Liver (tissue), 9 donors: ENCODE data around the gene DCAF4. TPM values are rescaled to one million over a fixed set of nuclear protein-coding genes. Genes with fewer than 3 reads are reported as not detected.

Experiments used
- DNase-seq: peaks from one replicate; pipeline ENCODE4 v3.0.0-alpha.2; 2017; ENCODE audit warnings: low spot score
- H3K27ac ChIP-seq, 2 donors: one replicate each; pipeline ENCODE4 v1.7.0; 2013; ENCODE audit warnings: inconsistent platforms in 2 of 2, low read length in 2 of 2, control low read depth in 1 of 2, low read depth in 1 of 2, mild to moderate bottlenecking in 1 of 2
- H3K27me3 ChIP-seq, 4 donors: one replicate each; pipeline versions ENCODE4 v1.6.1 to v1.7.0; 2013; ENCODE audit warnings: low read length in 3 of 4, inconsistent platforms in 1 of 4, mild to moderate bottlenecking in 1 of 4, moderate library complexity in 1 of 4; ENCODE audit not compliant: control insufficient read depth in 4 of 4, insufficient read depth in 4 of 4
- H3K36me3 ChIP-seq, 4 donors: one replicate each; pipeline versions ENCODE4 v1.6.1 to v1.7.0; 2013; ENCODE audit warnings: low read length in 3 of 4, mild to moderate bottlenecking in 3 of 4, low read depth in 1 of 4, moderate library complexity in 1 of 4; ENCODE audit not compliant: control insufficient read depth in 4 of 4, insufficient read depth in 3 of 4
- H3K4me1 ChIP-seq, 4 donors: one replicate each; pipeline versions ENCODE4 v1.6.1 to v1.7.0; 2013; ENCODE audit warnings: low read length in 3 of 4, mild to moderate bottlenecking in 3 of 4, moderate library complexity in 1 of 4; ENCODE audit not compliant: control insufficient read depth in 4 of 4, insufficient read depth in 4 of 4
- H3K4me3 ChIP-seq, 3 donors: one replicate each; pipeline versions ENCODE4 v1.6.1 to v1.7.0; 2013; ENCODE audit warnings: low read length in 3 of 3, control low read depth in 1 of 3, low read depth in 1 of 3, mild to moderate bottlenecking in 1 of 3
- H3K9ac ChIP-seq, 2 donors: one replicate each; pipeline ENCODE4 v1.7.0; 2013; ENCODE audit warnings: low read length in 2 of 2, mild to moderate bottlenecking in 2 of 2, moderate library complexity in 2 of 2, control low read depth in 1 of 2, low read depth in 1 of 2
- H3K9me3 ChIP-seq, 4 donors: one replicate each; pipeline versions ENCODE4 v1.6.1 to v1.7.0; 2013; ENCODE audit warnings: low read length in 3 of 4; ENCODE audit not compliant: control insufficient read depth in 4 of 4
- CTCF ChIP-seq: fragments of 150-350 bp; IDR thresholded peaks from 2 replicates; pipeline ENCODE4 v1.5.1; 2017; ENCODE audit warnings: improper control_type of control experiment, low read depth, low read length; ENCODE audit not compliant: missing input control
- EGR1 ChIP-seq, 2 donors: IDR thresholded peaks; 2 replicates each; pipeline ENCODE4 v1.6.1; 2016 to 2018; ENCODE audit warnings: antibody characterized with exemption in 2 of 2, low read depth in 2 of 2
- FOXA1 ChIP-seq: IDR thresholded peaks from 2 replicates; pipeline ENCODE4 v1.6.1; 2016; ENCODE audit warnings: antibody characterized with exemption
- FOXA2 ChIP-seq: IDR thresholded peaks from 2 replicates; pipeline ENCODE4 v1.6.1; 2016; ENCODE audit warnings: antibody characterized with exemption
- GABPA ChIP-seq, 2 donors: IDR thresholded peaks in 1 of 2; conservative IDR thresholded peaks in 1 of 2; 2 replicates each; pipeline ENCODE4 v1.6.1; 2016; ENCODE audit warnings: antibody characterized with exemption in 2 of 2, mild to moderate bottlenecking in 1 of 2, moderate library complexity in 1 of 2
- HNF4A ChIP-seq, 2 donors: conservative IDR thresholded peaks; 2 replicates each; pipeline ENCODE4 v1.6.1; 2016; ENCODE audit warnings: antibody characterized with exemption in 2 of 2, mild to moderate bottlenecking in 2 of 2
- HNF4G ChIP-seq: IDR thresholded peaks from 2 replicates; pipeline ENCODE4 v1.6.1; 2016; ENCODE audit warnings: antibody characterized with exemption
- JUND ChIP-seq, 2 donors: IDR thresholded peaks; 2 replicates each; pipeline ENCODE4 v1.6.1; 2016; ENCODE audit warnings: antibody characterized with exemption in 2 of 2
- MAX ChIP-seq: IDR thresholded peaks from 2 replicates; pipeline ENCODE4 v1.6.1; 2016; ENCODE audit warnings: antibody characterized with exemption
- NR2F2 ChIP-seq: IDR thresholded peaks from 2 replicates; pipeline ENCODE4 v1.6.1; 2016; ENCODE audit warnings: antibody characterized with exemption
- RAD21 ChIP-seq, 2 donors: IDR thresholded peaks; 2 replicates each; pipeline ENCODE4 v1.6.1; 2016; ENCODE audit warnings: antibody characterized with exemption in 2 of 2, mild to moderate bottlenecking in 2 of 2
- REST ChIP-seq: IDR thresholded peaks from 2 replicates; pipeline ENCODE4 v1.6.1; 2016; ENCODE audit warnings: antibody characterized with exemption, mild to moderate bottlenecking
- RXRA ChIP-seq, 2 donors: IDR thresholded peaks; 2 replicates each; pipeline ENCODE4 v1.6.1; 2017 to 2018; ENCODE audit warnings: antibody characterized with exemption in 2 of 2, mild to moderate bottlenecking in 1 of 2
- SP1 ChIP-seq: IDR thresholded peaks from 2 replicates; pipeline ENCODE4 v1.6.1; 2018; ENCODE audit warnings: antibody characterized with exemption, mild to moderate bottlenecking
- TAF1 ChIP-seq: conservative IDR thresholded peaks from 2 replicates; pipeline ENCODE4 v1.6.1; 2016; ENCODE audit warnings: antibody characterized with exemption, mild to moderate bottlenecking
- YY1 ChIP-seq: IDR thresholded peaks from 2 replicates; pipeline ENCODE4 v1.6.1; 2016; ENCODE audit warnings: antibody characterized with exemption, mild to moderate bottlenecking
- ZBTB33 ChIP-seq: IDR thresholded peaks from 2 replicates; pipeline ENCODE4 v1.6.1; 2016; ENCODE audit warnings: antibody characterized with exemption
- WGBS: extraction: QIAGEN DNeasy Blood & Tissue Kit; methylation state at CpG from one replicate; pipeline ENCODE4 v1.1.7; 2013; 5-methylcytosine and 5-hydroxymethylcytosine counted together
- polyA plus RNA-seq, 2 donors: library from polyadenylated mRNA; stranded (reverse) in 1 of 2; unstranded in 1 of 2; fragments of 200-250 nt in 1 of 2; fragments of >200 nt in 1 of 2; fragmentation: Nextera tagmentation in 1 of 2; extraction: Ambion mirVana in 1 of 2; gene quantifications; one replicate each; pipeline versions ENCODE4 v1.2.1 to v1.2.3, GENCODE V29; 2013 to 2015
- total RNA-seq, 2 donors: library from RNA; depleted of rRNA; stranded (reverse); fragments of >200 nt; gene quantifications; one replicate each; pipeline ENCODE4 v1.2.3, GENCODE V29; 2014
- donor health status: healthy.
- donor health status: healthy.
- donor health status: healthy.
- donor health status: healthy.
- donor health status: healthy.

The DCAF4 gene
- total and polyA plus RNA-seq, 4 donors = 3.5 to 11.0 (median 6.1) TPM

GRCh38 chr14:72986857-72987256 is 60.6 kb downstream of the DCAF4 start:
- H3K27ac ChIP-seq = no peak overlapping the region
- no peak overlapping the region for H3K9ac ChIP-seq
- WGBS = 94% methylated on average over 2 of the region's 2 CpGs
- peaks cover 0 to 8% (median 3%) of the 10 kb centered on the region in 4 donors for H3K4me1 ChIP-seq
- H3K27me3 ChIP-seq = no peaks in the 10 kb centered on the region
- peaks cover 4 to 27% (median 18%) of the 10 kb centered on the region in 4 donors for H3K36me3 ChIP-seq
- H3K9me3 ChIP-seq = no peaks in the 10 kb centered on the region
- TF ChIP-seq EGR1 (IDR thresholded peaks at IDR 0.05; ENCODE audit: low read depth in 2 of 2) = no peak
- TF ChIP-seq GABPA (IDR thresholded peaks at IDR 0.05 in 1 of 2, conservative IDR thresholded peaks at IDR 0.05 in 1 of 2) = no peak
- no peak for TF ChIP-seq ZBTB33
- no peak for TF ChIP-seq MAX
- no peak for TF ChIP-seq RXRA (IDR thresholded peaks at IDR 0.05)
- no peak for TF ChIP-seq REST
- no peak for TF ChIP-seq FOXA2
- no peak for TF ChIP-seq HNF4G
- no peak for TF ChIP-seq HNF4A (conservative IDR thresholded peaks at IDR 0.05)
- no peak for TF ChIP-seq TAF1
- TF ChIP-seq RAD21 (IDR thresholded peaks at IDR 0.05) = no peak
- no peak for TF ChIP-seq FOXA1
- no peak for TF ChIP-seq NR2F2
- no peak for TF ChIP-seq SP1
- TF ChIP-seq JUND (IDR thresholded peaks at IDR 0.05) = no peak
- no peak for TF ChIP-seq CTCF
- TF ChIP-seq YY1 = no peak
- H3K4me3 ChIP-seq = no peak overlapping the region
- no peak for DNase-seq

- no peak for DNase-seq
- no peak for TF ChIP-seq SP1
- no peak for TF ChIP-seq HNF4G
- Histone ChIP-seq H3K4me1 (no peaks in the 10 kb centered on the region), H3K36me3 (peaks cover 1 to 34% (median 27%) of the 10 kb centered on the region in 4 donors), H3K9me3 (no peaks in the 10 kb centered on the region), H3K27ac (no peak overlapping the region), H3K4me3 (no peak overlapping the region), H3K9ac (no peak overlapping the region), H3K27me3 (no peaks in the 10 kb centered on the region)
- WGBS = 99% methylated on average over 8 of the region's 8 CpGs
Observed at GRCh38 chr14:72990171-72990570, 63.9 kb downstream of the DCAF4 start.
